ENCODE data around the gene ADGRF1.
"Not testable (repeated sequence)": the region's sequence is repeated elsewhere in the genome, so short reads cannot be mapped to it uniquely, and the experiment has no call there.

Gene ADGRF1

GRCh38 chr6:47057830-47058540 is 15.9 kb upstream of the ADGRF1 start:
- no peaks in the 10 kb centered on the region for H3K27me3 ChIP-seq (ENCODE audit: control insufficient read depth, insufficient read depth, low read length)
- H3K36me3 ChIP-seq (ENCODE audit: control insufficient read depth, low read depth, low read length): no peaks in the 10 kb centered on the region
- H3K27ac ChIP-seq (ENCODE audit: low read length): no peak overlapping the region
- no peak overlapping the region for H3K4me3 ChIP-seq (ENCODE audit: low read length)
- H3K9me3 ChIP-seq (ENCODE audit: control insufficient read depth, low read depth, low read length): no peaks in the 10 kb centered on the region
- no peaks in the 10 kb centered on the region for H3K4me1 ChIP-seq (ENCODE audit: control insufficient read depth, low read depth, low read length)
- H3K9ac ChIP-seq (ENCODE audit: low read length): no peak overlapping the region

GRCh38 chr6:47056832-47057231 is 14.7 kb upstream of the ADGRF1 start:
- Histone ChIP-seq H3K4me1 (ENCODE audit: control insufficient read depth, low read depth, low read length) (no peaks in the 10 kb centered on the region), H3K36me3 (ENCODE audit: control insufficient read depth, low read depth, low read length) (no peaks in the 10 kb centered on the region), H3K9me3 (ENCODE audit: control insufficient read depth, low read depth, low read length) (no peaks in the 10 kb centered on the region), H3K9ac (ENCODE audit: low read length) (no peak overlapping the region), H3K27ac (ENCODE audit: low read length) (no peak overlapping the region), H3K27me3 (ENCODE audit: control insufficient read depth, insufficient read depth, low read length) (no peaks in the 10 kb centered on the region), H3K4me3 (ENCODE audit: low read length) (no peak overlapping the region)

- not testable (repeated sequence) for H3K36me3 ChIP-seq (ENCODE audit: control insufficient read depth, low read depth, low read length); H3K4me3 ChIP-seq (ENCODE audit: low read length); H3K9me3 ChIP-seq (ENCODE audit: control insufficient read depth, low read depth, low read length); H3K4me1 ChIP-seq (ENCODE audit: control insufficient read depth, low read depth, low read length); H3K27me3 ChIP-seq (ENCODE audit: control insufficient read depth, insufficient read depth, low read length); H3K27ac ChIP-seq (ENCODE audit: low read length); H3K9ac ChIP-seq (ENCODE audit: low read length)
Measured at GRCh38 chr6:47054302-47054701, 12.2 kb upstream of the ADGRF1 start.

- Histone ChIP-seq H3K4me1 (ENCODE audit: control insufficient read depth, low read depth, low read length) (peaks cover 4% of the 10 kb centered on the region), H3K27ac (ENCODE audit: low read length) (no peak overlapping the region)
Measured at GRCh38 chr6:47048638-47049037, 6.5 kb upstream of the ADGRF1 start.

GRCh38 chr6:47047479-47048407 is 5.6 kb upstream of the ADGRF1 start:
- Histone ChIP-seq H3K9me3 (ENCODE audit: control insufficient read depth, low read depth, low read length) (no peaks in the 10 kb centered on the region), H3K9ac (ENCODE audit: low read length) (no peak overlapping the region), H3K27ac (ENCODE audit: low read length) (no peak overlapping the region), H3K27me3 (ENCODE audit: control insufficient read depth, insufficient read depth, low read length) (no peaks in the 10 kb centered on the region), H3K4me1 (ENCODE audit: control insufficient read depth, low read depth, low read length) (peaks cover 4% of the 10 kb centered on the region), H3K36me3 (ENCODE audit: control insufficient read depth, low read depth, low read length) (no peaks in the 10 kb centered on the region), H3K4me3 (ENCODE audit: low read length) (no peak overlapping the region)

More at GRCh38 chr6:47048638-47049037, 6.5 kb upstream of the ADGRF1 start:
- Histone ChIP-seq H3K9me3 (ENCODE audit: control insufficient read depth, low read depth, low read length) (no peaks in the 10 kb centered on the region), H3K27me3 (ENCODE audit: control insufficient read depth, insufficient read depth, low read length) (no peaks in the 10 kb centered on the region), H3K36me3 (ENCODE audit: control insufficient read depth, low read depth, low read length) (no peaks in the 10 kb centered on the region), H3K4me3 (ENCODE audit: low read length) (no peak overlapping the region), H3K9ac (ENCODE audit: low read length) (no peak overlapping the region)

- Histone ChIP-seq H3K4me3 (ENCODE audit: low read length) (no peak overlapping the region), H3K27ac (ENCODE audit: low read length) (no peak overlapping the region), H3K27me3 (ENCODE audit: control insufficient read depth, insufficient read depth, low read length) (no peaks in the 10 kb centered on the region), H3K9me3 (ENCODE audit: control insufficient read depth, low read depth, low read length) (no peaks in the 10 kb centered on the region), H3K4me1 (ENCODE audit: control insufficient read depth, low read depth, low read length) (peaks cover 4% of the 10 kb centered on the region), H3K36me3 (ENCODE audit: control insufficient read depth, low read depth, low read length) (no peaks in the 10 kb centered on the region), H3K9ac (ENCODE audit: low read length) (no peak overlapping the region)
Measured at GRCh38 chr6:47047097-47047478, 5.0 kb upstream of the ADGRF1 start.

GRCh38 chr6:47044397-47044796 is 2.3 kb upstream of the ADGRF1 start:
- H3K36me3 ChIP-seq (ENCODE audit: control insufficient read depth, low read depth, low read length): no peaks in the 10 kb centered on the region
- peaks cover 4% of the 10 kb centered on the region for H3K4me1 ChIP-seq (ENCODE audit: control insufficient read depth, low read depth, low read length)
- H3K27me3 ChIP-seq (ENCODE audit: control insufficient read depth, insufficient read depth, low read length): no peaks in the 10 kb centered on the region
- H3K9me3 ChIP-seq (ENCODE audit: control insufficient read depth, low read depth, low read length): no peaks in the 10 kb centered on the region
- H3K9ac ChIP-seq (ENCODE audit: low read length): no peak overlapping the region
- no peak overlapping the region for H3K4me3 ChIP-seq (ENCODE audit: low read length)
- H3K27ac ChIP-seq (ENCODE audit: low read length): no peak overlapping the region

GRCh38 chr6:47043286-47043685 is 1.2 kb upstream of the ADGRF1 start:
- Histone ChIP-seq H3K4me3 (ENCODE audit: low read length) (no peak overlapping the region), H3K4me1 (ENCODE audit: control insufficient read depth, low read depth, low read length) (peaks cover 4% of the 10 kb centered on the region), H3K9ac (ENCODE audit: low read length) (no peak overlapping the region), H3K27ac (ENCODE audit: low read length) (no peak overlapping the region), H3K36me3 (ENCODE audit: control insufficient read depth, low read depth, low read length) (no peaks in the 10 kb centered on the region), H3K9me3 (ENCODE audit: control insufficient read depth, low read depth, low read length) (no peaks in the 10 kb centered on the region), H3K27me3 (ENCODE audit: control insufficient read depth, insufficient read depth, low read length) (no peaks in the 10 kb centered on the region)

- H3K4me1 ChIP-seq (ENCODE audit: control insufficient read depth, low read depth, low read length): no peaks in the 10 kb centered on the region
- H3K9me3 ChIP-seq (ENCODE audit: control insufficient read depth, low read depth, low read length): no peaks in the 10 kb centered on the region
- no peak overlapping the region for H3K27ac ChIP-seq (ENCODE audit: low read length)
- H3K9ac ChIP-seq (ENCODE audit: low read length): no peak overlapping the region
- H3K27me3 ChIP-seq (ENCODE audit: control insufficient read depth, insufficient read depth, low read length): no peaks in the 10 kb centered on the region
- no peaks in the 10 kb centered on the region for H3K36me3 ChIP-seq (ENCODE audit: control insufficient read depth, low read depth, low read length)
- no peak overlapping the region for H3K4me3 ChIP-seq (ENCODE audit: low read length)
Measured at GRCh38 chr6:47041741-47042140, 391 bp downstream of the ADGRF1 start.

- Histone ChIP-seq H3K9me3 (ENCODE audit: control insufficient read depth, low read depth, low read length) (no peaks in the 10 kb centered on the region), H3K36me3 (ENCODE audit: control insufficient read depth, low read depth, low read length) (no peaks in the 10 kb centered on the region), H3K27me3 (ENCODE audit: control insufficient read depth, insufficient read depth, low read length) (no peaks in the 10 kb centered on the region), H3K4me1 (ENCODE audit: control insufficient read depth, low read depth, low read length) (no peaks in the 10 kb centered on the region), H3K27ac (ENCODE audit: low read length) (no peak overlapping the region), H3K4me3 (ENCODE audit: low read length) (no peak overlapping the region), H3K9ac (ENCODE audit: low read length) (no peak overlapping the region)
Measured at GRCh38 chr6:47034926-47035325, 7.2 kb downstream of the ADGRF1 start.

- Histone ChIP-seq H3K9ac (ENCODE audit: low read length) (no peak overlapping the region), H3K4me1 (ENCODE audit: control insufficient read depth, low read depth, low read length) (no peaks in the 10 kb centered on the region), H3K4me3 (ENCODE audit: low read length) (no peak overlapping the region), H3K27me3 (ENCODE audit: control insufficient read depth, insufficient read depth, low read length) (no peaks in the 10 kb centered on the region), H3K9me3 (ENCODE audit: control insufficient read depth, low read depth, low read length) (no peaks in the 10 kb centered on the region), H3K36me3 (ENCODE audit: control insufficient read depth, low read depth, low read length) (no peaks in the 10 kb centered on the region), H3K27ac (ENCODE audit: low read length) (no peak overlapping the region)
Measured at GRCh38 chr6:47034421-47034820, 7.7 kb downstream of the ADGRF1 start.
